Measurements from ENCODE around the gene NDUFS2. TPM values are rescaled to one million over a fixed set of nuclear protein-coding genes. Genes with fewer than 3 reads are reported as not detected.

The NDUFS2 gene
- total RNA-seq, 2 experiments from 2014 or later = 87.7 to 95.8 TPM

DNA sequence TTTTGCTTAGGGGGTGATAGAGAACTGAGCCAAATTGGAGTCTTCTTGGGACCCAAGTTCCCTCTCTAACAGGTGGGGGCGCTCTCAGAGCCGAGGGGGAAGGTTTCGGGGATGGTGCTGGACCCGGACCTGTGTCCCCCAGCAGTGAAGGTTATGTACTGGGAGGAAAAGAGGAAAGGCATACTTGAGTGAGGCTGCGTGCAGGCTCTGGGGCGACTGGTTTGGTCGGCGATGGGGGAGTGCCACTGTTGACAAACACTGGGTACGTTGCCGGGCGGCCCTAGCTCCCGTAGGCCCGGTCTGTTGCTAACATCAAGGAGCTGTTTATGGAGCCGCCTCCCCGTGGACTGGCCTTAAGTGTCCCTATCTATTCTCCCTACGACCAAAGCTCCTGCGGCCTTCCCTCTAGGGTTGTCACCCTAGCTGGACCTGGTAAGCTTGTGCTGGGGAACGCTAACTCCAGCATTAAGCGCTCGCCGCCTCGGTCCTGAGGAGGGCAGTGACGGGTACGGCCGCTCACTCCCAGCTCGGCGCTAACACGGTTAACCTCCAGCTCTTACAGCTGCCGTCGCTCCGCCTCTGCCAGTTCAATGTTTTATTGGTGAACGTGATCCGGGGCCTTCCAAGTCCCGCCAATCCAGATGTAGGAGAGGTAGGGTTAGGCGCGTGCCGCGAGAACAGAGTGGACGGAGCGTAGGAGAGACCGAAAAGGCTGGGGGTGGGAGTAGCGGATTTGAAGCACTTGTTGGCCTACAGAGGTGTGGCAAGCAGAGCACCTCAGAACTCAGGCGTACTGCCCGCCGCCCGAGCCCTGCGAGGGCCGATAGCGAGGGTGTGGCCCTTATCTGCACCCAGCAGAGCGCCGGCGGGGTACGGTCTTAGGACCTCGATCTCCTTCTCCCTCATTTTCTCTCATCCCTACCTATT, 36.2 kb upstream of the NDUFS2 start, which contains the start of gene PPOX:
Gene PPOX, plus strand, starts transcription at position 685 of the 927 bp plus-strand sequence. CDS start 422 bp downstream, outside the sequence.
- no peaks in the 10 kb centered on the region for H3K9me3 Mint-ChIP-seq
- H3K4me1 Mint-ChIP-seq = peaks cover 37% of the 10 kb centered on the region
- peak; percentile 93 for DNase-seq
- H3K36me3 Mint-ChIP-seq = peaks cover 18% of the 10 kb centered on the region
- H3K27me3 Mint-ChIP-seq = no peaks in the 10 kb centered on the region
- peak within 1 kb of the TSS; percentile 94 for H3K27ac Mint-ChIP-seq
- H3K4me3 Mint-ChIP-seq = peak within 1 kb of the TSS; percentile 88

DNA sequence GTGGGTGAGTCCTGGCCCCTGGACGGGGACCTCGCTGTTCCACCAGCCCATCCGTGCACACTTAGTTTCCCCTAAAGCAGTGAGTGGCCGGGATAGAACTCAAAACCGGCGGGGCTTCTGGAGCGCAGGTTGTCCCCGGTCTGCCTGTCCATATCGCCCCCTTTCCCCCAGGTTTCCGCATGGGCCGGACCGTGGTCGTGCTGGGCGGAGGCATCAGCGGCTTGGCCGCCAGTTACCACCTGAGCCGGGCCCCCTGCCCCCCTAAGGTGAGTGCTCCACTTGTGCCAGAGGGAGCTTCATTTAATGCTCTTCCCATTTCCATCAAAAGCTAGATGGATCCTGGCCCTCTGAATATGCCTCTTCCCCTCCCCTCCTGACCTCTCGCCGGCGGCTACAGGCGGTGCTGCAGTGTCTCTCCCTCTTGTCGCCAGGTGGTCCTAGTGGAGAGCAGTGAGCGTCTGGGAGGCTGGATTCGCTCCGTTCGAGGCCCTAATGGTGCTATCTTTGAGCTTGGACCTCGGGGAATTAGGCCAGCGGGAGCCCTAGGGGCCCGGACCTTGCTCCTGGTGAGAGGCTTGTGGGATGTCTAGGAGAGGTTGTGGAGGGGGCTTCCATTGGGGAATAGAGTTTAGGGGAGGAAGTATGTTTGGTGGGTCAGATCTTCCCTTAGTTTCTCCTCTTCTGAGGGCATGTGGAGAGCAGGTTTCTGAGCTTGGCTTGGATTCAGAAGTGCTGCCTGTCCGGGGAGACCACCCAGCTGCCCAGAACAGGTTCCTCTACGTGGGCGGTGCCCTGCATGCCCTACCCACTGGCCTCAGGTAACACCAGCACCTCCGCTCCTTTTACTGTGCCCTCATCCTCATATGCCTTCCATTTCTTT, 35.3 kb upstream of the NDUFS2 start:
- H3K4me3 Mint-ChIP-seq = peak overlapping the region; percentile 88
- H3K27me3 Mint-ChIP-seq = no peaks in the 10 kb centered on the region
- H3K9me3 Mint-ChIP-seq = no peaks in the 10 kb centered on the region
- H3K27ac Mint-ChIP-seq = peak overlapping the region; percentile 94
- no peak for DNase-seq
- peaks cover 20% of the 10 kb centered on the region for H3K36me3 Mint-ChIP-seq
- H3K4me1 Mint-ChIP-seq = peaks cover 32% of the 10 kb centered on the region

DNA sequence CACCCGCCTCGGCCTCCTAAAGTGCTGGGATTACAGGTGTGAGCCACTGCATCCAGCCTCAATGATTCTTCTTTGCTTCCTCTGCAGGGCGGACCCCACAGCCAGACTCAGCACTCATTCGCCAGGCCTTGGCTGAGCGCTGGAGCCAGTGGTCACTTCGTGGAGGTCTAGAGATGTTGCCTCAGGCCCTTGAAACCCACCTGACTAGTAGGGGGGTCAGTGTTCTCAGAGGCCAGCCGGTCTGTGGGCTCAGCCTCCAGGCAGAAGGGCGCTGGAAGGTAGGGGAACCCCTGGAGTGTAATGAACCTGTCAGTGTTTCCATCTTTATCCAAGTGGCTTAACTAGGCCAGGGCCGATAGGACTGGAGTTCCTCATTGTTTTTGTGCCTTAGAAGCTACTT, 33.3 kb upstream of the NDUFS2 start:
- H3K27me3 Mint-ChIP-seq = no peaks in the 10 kb centered on the region
- no peak overlapping the region for H3K4me3 Mint-ChIP-seq
- no peak for DNase-seq
- H3K27ac Mint-ChIP-seq = no peak overlapping the region
- peaks cover 27% of the 10 kb centered on the region for H3K36me3 Mint-ChIP-seq
- H3K4me1 Mint-ChIP-seq = peaks cover 29% of the 10 kb centered on the region
- H3K9me3 Mint-ChIP-seq = no peaks in the 10 kb centered on the region

DNA sequence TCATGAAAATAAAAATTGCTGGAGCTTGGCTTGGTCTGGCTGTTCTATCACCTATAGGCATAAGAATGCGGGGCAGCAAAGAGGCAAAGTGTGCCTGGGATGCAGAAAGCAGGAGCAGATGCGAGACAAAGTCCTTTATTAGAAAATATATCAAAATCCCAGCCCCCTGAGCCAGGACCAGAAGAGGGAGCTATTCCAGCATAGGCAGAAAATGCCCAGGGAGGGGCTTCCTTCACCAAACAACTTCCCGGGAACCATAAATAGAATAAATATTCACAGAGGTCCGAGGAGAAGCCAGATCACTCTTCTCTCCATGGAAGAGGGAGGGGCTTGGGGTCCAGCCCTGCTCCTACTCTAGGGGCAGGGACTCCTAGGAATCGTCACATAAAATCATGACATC, 31.0 kb upstream of the NDUFS2 start:
- H3K9me3 Mint-ChIP-seq = no peaks in the 10 kb centered on the region
- DNase-seq = no peak
- peak overlapping the region; percentile 49 for H3K27ac Mint-ChIP-seq
- peaks cover 31% of the 10 kb centered on the region for H3K36me3 Mint-ChIP-seq
- H3K27me3 Mint-ChIP-seq = no peaks in the 10 kb centered on the region
- H3K4me1 Mint-ChIP-seq = peaks cover 38% of the 10 kb centered on the region
- H3K4me3 Mint-ChIP-seq = no peak overlapping the region

DNA sequence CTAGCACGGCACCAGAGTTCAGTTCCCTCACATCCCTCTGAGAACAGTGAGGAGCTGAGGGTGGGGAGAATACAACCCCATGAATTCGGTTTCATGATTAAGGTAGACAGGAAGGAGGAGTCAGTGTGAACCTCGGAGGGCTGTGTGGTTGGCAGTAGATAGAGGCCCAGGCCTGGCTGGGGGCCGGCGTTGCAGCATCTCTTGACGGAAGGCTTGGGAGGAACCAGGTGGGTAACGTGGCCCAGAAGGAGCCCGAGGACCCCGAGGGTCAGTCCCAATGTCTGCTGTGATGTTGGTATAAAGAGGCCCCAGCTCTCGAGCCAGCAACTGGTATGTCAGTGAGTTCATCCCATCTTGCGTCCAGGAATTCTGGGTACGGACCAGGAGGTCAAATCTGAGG, 30.5 kb upstream of the NDUFS2 start:
- Mint-ChIP-seq H3K4me1 (peaks cover 43% of the 10 kb centered on the region), H3K27ac (no peak overlapping the region), H3K36me3 (peaks cover 34% of the 10 kb centered on the region), H3K27me3 (no peaks in the 10 kb centered on the region), H3K4me3 (no peak overlapping the region), H3K9me3 (no peaks in the 10 kb centered on the region)
- DNase-seq = no peak

DNA sequence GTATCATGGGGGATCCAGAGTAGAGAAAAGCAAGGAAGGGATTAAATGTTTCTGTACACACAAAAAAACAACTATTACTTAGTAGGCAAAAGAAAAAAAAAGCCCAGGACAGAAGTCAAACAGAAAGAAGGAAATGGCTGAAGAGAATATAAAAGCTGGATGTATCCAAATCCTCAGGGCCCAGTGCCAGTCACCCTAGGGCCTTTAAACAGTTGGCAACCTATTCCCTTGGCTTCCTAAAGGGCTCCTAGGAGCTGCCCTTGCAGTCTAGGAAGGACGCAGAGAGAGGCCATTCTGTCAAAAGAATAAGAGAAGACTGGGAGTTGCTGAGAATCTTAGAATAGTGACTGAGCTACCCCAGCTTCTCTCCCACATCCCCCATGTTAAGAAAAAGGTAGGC, 29.8 kb upstream of the NDUFS2 start:
- Mint-ChIP-seq H3K27me3 (no peaks in the 10 kb centered on the region), H3K27ac (peak overlapping the region; percentile 70), H3K36me3 (peaks cover 34% of the 10 kb centered on the region), H3K4me1 (peaks cover 39% of the 10 kb centered on the region), H3K4me3 (no peak overlapping the region), H3K9me3 (no peaks in the 10 kb centered on the region)
- no peak for DNase-seq

DNA sequence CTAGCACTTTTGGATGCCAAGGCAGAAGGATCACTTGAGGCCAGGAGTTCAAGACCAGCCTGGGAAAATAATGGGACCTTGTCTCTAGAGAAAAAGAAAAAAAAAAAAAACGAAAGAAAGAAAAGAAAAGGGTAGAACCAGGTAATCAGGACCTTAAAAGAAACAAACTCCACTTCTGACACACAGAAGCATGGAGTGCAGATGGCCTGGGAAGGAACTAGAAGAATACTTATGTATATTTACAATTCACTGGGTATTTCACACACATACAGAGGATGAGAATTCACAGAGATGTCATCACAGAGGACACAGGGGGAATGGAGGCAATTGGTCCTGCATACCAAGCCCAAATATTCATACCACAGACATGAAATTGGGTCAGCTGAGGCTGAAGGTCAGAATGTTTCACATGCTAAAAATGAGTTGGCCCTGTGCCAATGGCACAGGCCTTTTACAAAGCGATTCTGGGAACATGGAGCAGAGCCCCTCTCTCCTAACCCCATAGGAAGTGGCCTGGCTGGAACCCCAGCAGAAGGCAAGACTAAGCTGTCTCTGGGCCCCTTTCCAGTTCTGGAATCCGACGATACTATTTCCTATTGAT, 29.3 kb upstream of the NDUFS2 start:
- H3K4me1 Mint-ChIP-seq = peaks cover 39% of the 10 kb centered on the region
- no peak overlapping the region for H3K4me3 Mint-ChIP-seq
- no peaks in the 10 kb centered on the region for H3K9me3 Mint-ChIP-seq
- no peaks in the 10 kb centered on the region for H3K27me3 Mint-ChIP-seq
- no peak for DNase-seq
- peaks cover 34% of the 10 kb centered on the region for H3K36me3 Mint-ChIP-seq
- H3K27ac Mint-ChIP-seq = peak overlapping the region; percentile 47

DNA sequence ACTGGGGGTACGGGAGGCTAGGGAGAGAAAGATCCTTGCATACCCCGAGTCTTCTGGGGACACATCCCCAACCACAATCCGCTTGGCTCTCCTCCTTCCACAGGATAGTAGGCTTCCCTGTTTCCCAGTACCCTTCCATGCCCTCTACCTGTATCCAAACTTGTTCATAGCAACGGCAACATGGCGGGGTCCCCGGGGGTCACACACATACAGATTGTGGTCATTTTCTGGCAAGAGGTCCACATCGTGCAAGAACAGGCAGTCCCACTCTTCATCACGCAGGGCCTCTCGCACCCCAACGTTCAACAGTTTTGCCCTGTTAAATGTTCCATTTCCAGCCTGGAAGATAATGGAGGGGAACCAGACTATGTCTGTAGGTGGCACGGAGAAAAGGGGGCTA, 28.5 kb upstream of the NDUFS2 start:
- Mint-ChIP-seq H3K27me3 (no peaks in the 10 kb centered on the region), H3K36me3 (peaks cover 34% of the 10 kb centered on the region), H3K27ac (peak overlapping the region; percentile 15), H3K4me1 (peaks cover 41% of the 10 kb centered on the region), H3K4me3 (no peak overlapping the region), H3K9me3 (no peaks in the 10 kb centered on the region)
- no peak for DNase-seq

DNA sequence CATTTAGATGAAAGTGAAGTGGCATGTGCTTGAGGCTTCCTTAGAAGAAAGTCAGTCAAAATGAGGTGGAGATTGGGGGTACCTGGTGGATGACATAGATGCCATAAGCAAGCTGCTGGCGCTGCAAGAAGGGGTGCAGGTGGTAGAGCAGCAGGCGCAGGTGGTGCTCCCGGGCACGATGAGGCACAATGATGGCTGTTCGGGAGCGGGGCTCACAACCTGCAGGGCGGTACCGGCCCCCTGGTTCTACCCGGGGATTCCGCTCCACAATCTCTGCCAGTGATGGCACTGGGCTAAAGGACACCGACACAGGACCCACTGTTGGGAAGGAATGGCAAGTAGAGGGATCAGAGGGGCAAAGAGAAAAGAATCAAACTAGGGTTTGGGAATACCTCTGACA, 27.3 kb upstream of the NDUFS2 start:
- DNase-seq = no peak
- no peaks in the 10 kb centered on the region for H3K27me3 Mint-ChIP-seq
- peak overlapping the region; percentile 4 for H3K4me3 Mint-ChIP-seq
- H3K36me3 Mint-ChIP-seq = peaks cover 33% of the 10 kb centered on the region
- peak overlapping the region; percentile 65 for H3K27ac Mint-ChIP-seq
- H3K9me3 Mint-ChIP-seq = no peaks in the 10 kb centered on the region
- H3K4me1 Mint-ChIP-seq = peaks cover 41% of the 10 kb centered on the region

DNA sequence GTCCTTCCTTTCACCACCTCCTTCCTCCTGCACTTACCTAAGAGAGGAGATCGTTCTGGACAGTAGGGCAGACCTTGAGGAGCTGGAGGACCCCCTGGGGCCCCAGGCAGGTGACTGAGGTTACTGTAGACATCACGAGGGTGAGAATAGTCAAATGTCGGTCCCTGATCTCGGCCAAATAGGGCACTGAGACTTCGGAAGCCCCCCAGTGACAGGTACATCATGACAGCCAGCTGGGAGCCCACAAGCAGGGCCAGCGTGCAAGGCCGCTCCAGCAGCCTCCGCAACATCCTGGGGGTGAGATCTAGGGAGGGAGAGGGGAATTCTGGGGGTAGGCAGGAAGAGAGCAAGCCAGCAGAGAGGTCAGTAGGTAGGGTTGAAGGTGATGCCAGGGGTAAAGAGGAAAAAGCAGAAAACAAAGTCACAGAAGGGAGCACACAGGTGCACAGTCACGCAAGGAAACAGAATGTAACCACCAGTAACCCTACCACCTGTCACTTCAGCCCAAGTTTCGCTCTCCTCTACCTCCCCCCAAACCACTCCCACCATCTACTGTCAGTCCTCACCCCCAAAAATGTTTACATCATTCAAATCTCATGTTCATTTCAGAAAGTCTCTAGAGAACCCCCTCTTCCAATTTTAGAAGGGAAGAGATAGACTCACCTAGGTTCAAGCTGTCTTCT, 26.3 kb upstream of the NDUFS2 start:
- peak overlapping the region; percentile 93 for H3K27ac Mint-ChIP-seq
- H3K4me3 Mint-ChIP-seq = peak overlapping the region; percentile 96
- no peak for DNase-seq
- H3K36me3 Mint-ChIP-seq = peaks cover 33% of the 10 kb centered on the region
- H3K9me3 Mint-ChIP-seq = no peaks in the 10 kb centered on the region
- H3K27me3 Mint-ChIP-seq = no peaks in the 10 kb centered on the region
- H3K4me1 Mint-ChIP-seq = peaks cover 49% of the 10 kb centered on the region

DNA sequence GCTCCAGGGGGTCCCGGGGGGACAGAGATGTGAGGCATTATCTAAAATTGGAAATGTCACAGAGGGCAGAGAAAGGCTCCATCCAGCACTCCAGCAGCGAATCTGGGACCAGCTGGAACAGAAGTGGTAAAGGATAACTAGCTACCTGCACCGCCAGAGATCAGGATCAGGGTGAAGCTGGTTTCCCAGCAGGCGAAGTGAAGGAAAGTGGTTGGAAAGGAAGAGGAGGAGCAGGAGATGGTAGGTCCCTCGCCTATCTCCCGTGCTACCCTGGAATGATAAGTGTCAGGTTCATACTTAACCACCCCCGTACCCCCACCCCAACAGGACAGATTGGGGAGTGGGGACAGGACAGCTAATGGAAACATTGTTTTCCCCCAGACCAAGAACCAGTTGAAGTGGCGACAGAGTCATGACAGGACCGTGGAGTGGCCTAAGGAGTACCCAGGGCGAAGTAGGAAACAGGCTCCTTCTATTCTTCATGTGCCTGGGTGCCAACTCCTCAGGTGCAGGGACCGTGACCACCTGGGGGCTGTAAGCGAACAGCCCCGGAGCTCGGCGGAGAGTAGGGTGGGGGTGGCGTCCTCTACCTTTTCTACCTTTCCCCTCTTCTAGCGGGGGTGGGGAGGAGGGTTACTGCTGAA, 25.6 kb upstream of the NDUFS2 start:
- H3K27ac Mint-ChIP-seq = peak overlapping the region; percentile 93
- H3K9me3 Mint-ChIP-seq = no peaks in the 10 kb centered on the region
- H3K27me3 Mint-ChIP-seq = no peaks in the 10 kb centered on the region
- peak overlapping the region; percentile 96 for H3K4me3 Mint-ChIP-seq
- H3K36me3 Mint-ChIP-seq = peaks cover 31% of the 10 kb centered on the region
- no peak for DNase-seq
- H3K4me1 Mint-ChIP-seq = peaks cover 51% of the 10 kb centered on the region

DNA sequence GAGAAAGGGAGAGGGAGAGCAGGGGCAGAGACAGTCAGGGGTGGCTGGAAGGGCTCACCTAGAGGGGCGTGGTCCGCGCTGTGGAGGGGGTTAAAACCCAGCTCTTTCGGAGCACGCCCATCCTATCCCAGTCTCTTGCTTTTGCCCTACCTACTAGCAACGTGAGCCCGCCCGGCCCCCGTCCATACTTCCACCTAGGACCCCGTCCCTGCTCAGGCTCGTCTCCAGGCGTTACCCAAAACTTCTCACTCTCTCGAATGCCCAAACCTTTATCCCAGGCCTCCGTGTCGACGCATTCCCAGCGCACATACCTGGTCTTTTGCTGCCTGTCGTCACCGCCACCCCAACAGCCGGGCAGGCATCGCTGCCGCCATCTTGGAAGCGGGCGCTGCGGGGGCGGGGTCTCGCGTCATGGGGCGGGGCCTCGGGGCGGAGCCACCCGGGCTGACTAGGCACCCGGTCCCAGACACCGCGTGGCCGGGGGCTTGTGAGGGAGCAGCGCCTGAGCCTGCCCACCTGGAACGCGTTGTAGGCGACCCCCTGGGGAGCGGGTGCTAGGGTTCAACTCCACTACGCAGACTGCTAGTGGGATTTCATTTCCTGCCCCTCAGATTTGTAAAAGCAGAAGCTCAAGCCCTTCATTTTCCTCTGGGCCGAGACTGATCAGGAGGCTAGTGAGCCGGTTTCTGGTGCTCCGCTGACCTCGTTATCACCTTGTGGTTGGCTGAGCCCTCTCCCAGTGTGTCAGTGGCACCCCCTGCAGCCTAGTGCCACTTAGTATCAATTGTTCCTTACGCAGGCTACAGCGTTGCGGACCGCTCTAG, 24.8 kb upstream of the NDUFS2 start, which contains the start of gene B4GALT3:
Gene B4GALT3, minus strand, starts transcription at position 396 of the 824 bp plus-strand sequence. CDS start 1,447 bp downstream, outside the sequence.
- Mint-ChIP-seq H3K27me3 (no peaks in the 10 kb centered on the region), H3K4me1 (peaks cover 58% of the 10 kb centered on the region), H3K9me3 (no peaks in the 10 kb centered on the region), H3K36me3 (peaks cover 28% of the 10 kb centered on the region), H3K4me3 (peak within 1 kb of the TSS; percentile 96), H3K27ac (peak within 1 kb of the TSS; percentile 93)
- DNase-seq = peak; percentile 96

DNA sequence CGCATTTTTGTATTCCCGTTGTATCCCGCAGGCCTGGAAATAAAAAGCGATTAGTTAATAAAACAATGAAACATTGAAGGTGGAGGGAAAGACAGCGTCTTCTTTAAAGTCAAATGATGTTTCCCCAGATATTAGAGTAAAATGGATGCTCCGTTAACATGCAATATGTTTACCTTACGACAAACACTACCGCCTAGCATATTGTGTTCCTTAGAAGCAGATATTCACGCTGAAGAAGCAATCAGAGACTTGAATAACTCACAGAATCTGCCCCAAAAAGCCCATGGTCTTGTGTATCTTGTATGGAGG, 24.3 kb upstream of the NDUFS2 start:
- Mint-ChIP-seq H3K9me3 (no peaks in the 10 kb centered on the region), H3K4me1 (peaks cover 64% of the 10 kb centered on the region), H3K27ac (peak overlapping the region; percentile 93), H3K4me3 (peak overlapping the region; percentile 96), H3K36me3 (peaks cover 24% of the 10 kb centered on the region), H3K27me3 (no peaks in the 10 kb centered on the region)
- no peak for DNase-seq
